HUES64 (cell line): ENCODE measurements around the gene EIF4E1B.

ENCODE experiments used
- H3K27ac ChIP-seq: 2 replicates; pipeline ENCODE4 v1.7.0; 2013; ENCODE audit warnings: low read depth, low read length, inconsistent platforms
- H3K27me3 ChIP-seq: 2 replicates; pipeline ENCODE4 v1.6.1; 2013; ENCODE audit warnings: mild to moderate bottlenecking, low read length; ENCODE audit not compliant: insufficient read depth
- H3K36me3 ChIP-seq: 2 replicates; pipeline ENCODE4 v1.6.1; 2013; ENCODE audit warnings: mild to moderate bottlenecking, low read length; ENCODE audit not compliant: insufficient read depth
- H3K4me1 ChIP-seq: 2 replicates; pipeline ENCODE4 v1.6.1; 2013; ENCODE audit warnings: mild to moderate bottlenecking, low read length, moderate library complexity; ENCODE audit not compliant: insufficient read depth
- H3K4me3 ChIP-seq: 2 replicates; pipeline ENCODE4 v1.5.1; 2013; ENCODE audit warnings: mild to moderate bottlenecking, low read length, moderate library complexity
- H3K9ac ChIP-seq: 2 replicates; pipeline ENCODE4 v1.6.1; 2013; ENCODE audit warnings: mild to moderate bottlenecking, low read depth, low read length
- H3K9me3 ChIP-seq: 2 replicates; pipeline ENCODE4 v1.6.1; 2013; ENCODE audit warnings: low read depth, low read length; ENCODE audit not compliant: insufficient read depth
- WGBS: fragments of 150-250, 120-280 bp; methylation state at CpG from one replicate; pipeline ENCODE4 v1.1.7; 2013; ENCODE audit warnings: missing lambda C conversion rate; 5-methylcytosine and 5-hydroxymethylcytosine counted together

The EIF4E1B gene

DNA sequence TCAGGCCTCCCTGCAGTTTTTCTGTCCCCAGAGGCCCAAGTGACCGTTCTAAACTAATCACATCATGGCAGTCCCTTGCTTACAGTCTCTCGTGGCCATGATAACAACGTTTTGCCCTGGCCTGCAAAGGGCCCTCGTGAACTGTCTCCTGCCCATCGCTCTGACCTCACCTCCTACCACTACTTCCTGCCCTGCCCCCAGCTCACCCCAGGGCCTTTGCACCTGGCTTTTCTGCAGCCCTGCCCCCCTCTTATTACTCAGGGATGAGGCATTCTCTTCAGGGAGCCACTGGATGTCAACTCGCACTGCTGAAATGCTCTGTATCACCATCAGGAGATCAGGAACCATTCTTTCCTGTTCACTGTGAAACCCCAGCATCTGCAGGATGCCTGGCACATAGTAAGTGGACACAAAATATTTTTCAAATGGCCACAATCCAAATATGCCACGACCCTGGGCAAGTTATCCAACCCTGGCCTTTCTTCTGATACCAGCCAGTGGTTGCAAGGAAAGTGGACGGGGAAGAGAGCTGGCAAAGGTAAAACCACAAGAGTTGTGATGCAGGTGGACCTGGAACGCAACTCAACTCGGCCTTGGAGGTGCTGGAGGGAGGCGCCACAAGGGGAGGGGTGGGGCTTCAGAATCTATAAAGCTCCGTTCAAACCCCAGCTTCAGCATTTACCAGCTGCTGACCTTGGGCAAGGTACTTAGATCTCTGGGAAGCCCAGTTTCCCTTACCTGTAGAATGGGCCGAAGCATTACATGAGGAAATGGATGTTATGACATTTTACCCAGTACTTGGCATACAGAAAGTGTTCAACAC lies 1.9 kb upstream of the EIF4E1B start:
- peak overlapping the region; percentile 77; the same call in 1 of the 2 replicates for H3K4me3 ChIP-seq
- H3K9me3 ChIP-seq, result no peaks in the 10 kb centered on the region
- H3K36me3 ChIP-seq, result no peaks in the 10 kb centered on the region
- WGBS, result 53% methylated on average over 13 of the region's 13 CpGs
- H3K4me1 ChIP-seq, result peaks cover 9% of the 10 kb centered on the region; the same call in 1 of the 2 replicates
- H3K9ac ChIP-seq, result no peak overlapping the region
- H3K27ac ChIP-seq, result no peak overlapping the region
- H3K27me3 ChIP-seq, result peaks cover 57% of the 10 kb centered on the region

- Histone ChIP-seq H3K36me3 (no peaks in the 10 kb centered on the region), H3K4me1 (peaks cover 17% of the 10 kb centered on the region), H3K27ac (no peak overlapping the region), H3K27me3 (peaks cover 64% of the 10 kb centered on the region), H3K4me3 (peak overlapping the region; percentile 77), H3K9ac (no peak overlapping the region; the same call in 1 of the 2 replicates), H3K9me3 (no peaks in the 10 kb centered on the region)
- WGBS, result 5% methylated on average over 34 of the region's 34 CpGs
These were observed 1.1 kb upstream of the EIF4E1B start for GRCh38 chr5:176629317-176629852.

DNA sequence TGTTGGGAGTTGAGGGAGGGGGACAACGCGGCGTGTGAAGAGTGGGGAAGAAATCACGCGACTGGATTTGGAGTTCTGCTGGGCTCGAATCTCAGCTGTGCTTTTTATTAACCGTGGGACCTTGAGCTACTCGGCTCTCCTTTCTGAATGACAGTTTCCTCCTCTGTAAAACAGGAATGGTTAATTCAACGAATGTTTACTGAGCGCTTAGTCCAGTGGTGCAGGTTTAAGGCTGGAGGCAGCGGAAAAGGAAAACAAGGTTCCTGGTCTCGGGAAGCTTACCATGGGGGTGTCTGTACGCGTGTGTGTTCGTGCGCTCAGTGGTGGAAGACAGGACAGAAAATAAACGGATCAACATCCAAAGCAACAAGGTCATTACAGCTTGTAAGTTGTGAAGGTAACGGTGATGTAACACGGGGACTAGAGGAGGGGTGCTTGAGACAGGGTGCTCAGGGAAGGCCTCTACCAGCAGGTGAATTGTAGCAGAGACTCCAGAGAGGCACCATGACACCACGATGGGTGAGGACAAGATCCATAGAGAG lies 277 bp downstream of the EIF4E1B start:
- WGBS, result 12% methylated on average over 20 of the region's 20 CpGs
- H3K27ac ChIP-seq, result no peak overlapping the region
- no peak overlapping the region for H3K9ac ChIP-seq
- peaks cover 64% of the 10 kb centered on the region for H3K27me3 ChIP-seq
- H3K4me1 ChIP-seq, result peaks cover 17% of the 10 kb centered on the region
- H3K36me3 ChIP-seq, result no peaks in the 10 kb centered on the region
- H3K9me3 ChIP-seq, result no peaks in the 10 kb centered on the region
- peak overlapping the region; percentile 77 for H3K4me3 ChIP-seq

DNA sequence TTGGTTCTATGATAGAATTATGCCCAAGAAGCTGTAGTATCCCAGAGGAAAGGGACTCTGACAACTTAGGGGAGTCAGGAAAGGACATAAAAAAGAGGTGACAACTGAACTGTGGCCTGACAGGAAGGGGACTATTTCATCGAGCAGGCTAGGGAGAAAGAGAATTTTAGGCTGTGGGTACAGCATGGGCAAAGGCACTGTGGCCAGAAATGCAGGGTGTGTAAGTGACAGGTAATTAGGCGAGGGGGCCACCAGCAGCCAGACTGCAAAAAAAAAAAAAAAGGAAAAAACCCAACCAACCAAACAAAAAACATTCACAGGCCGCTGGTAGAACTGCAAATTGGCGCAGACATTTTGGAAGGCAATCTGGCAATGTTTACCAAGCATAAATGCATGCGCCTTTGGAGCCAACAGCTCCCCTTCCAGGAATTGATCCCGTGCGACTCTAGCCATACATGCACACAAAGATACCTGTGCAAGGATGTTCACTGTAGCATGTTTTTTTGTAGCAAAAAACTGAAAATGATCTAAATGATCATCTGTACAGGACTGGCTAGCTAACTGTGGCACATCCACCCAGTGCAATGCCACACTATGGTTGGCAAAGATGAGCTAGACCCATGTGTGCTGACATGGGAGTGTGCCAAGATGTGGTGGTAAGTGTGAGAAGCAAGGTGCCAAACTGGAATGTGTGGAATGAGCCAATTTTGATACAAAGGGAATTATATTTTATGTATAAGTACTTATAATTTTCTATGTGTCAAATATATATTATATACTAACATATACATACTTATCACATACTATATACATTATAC lies 1.1 kb downstream of the EIF4E1B start:
- Histone ChIP-seq H3K36me3 (no peaks in the 10 kb centered on the region), H3K4me3 (no peak overlapping the region), H3K27me3 (peaks cover 63% of the 10 kb centered on the region), H3K9me3 (no peaks in the 10 kb centered on the region), H3K9ac (no peak overlapping the region), H3K4me1 (peaks cover 17% of the 10 kb centered on the region), H3K27ac (no peak overlapping the region)
- 88% methylated on average over 7 of the region's 7 CpGs for WGBS

DNA sequence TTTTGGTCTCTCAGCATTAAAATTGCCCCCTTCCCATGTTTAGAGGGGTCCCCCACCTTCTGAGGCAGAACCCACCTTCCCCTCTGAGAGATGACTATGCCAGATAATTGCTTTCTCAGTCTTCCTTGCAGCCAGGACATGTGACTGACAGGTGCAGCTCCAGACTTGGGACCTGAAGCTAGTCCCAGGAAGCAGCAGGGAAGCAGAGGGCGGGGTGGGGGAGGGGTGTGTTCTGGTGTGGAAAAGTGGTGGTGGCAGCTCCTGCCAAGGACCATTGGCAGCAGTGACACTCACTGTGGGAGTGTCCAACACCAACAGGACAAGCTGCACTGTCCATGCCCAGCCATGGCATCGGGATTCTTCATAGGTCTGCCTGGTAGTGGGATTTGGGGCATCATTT lies 2.3 kb downstream of the EIF4E1B start:
- H3K36me3 ChIP-seq, result no peaks in the 10 kb centered on the region
- peaks cover 17% of the 10 kb centered on the region for H3K4me1 ChIP-seq
- H3K9me3 ChIP-seq, result no peaks in the 10 kb centered on the region
- H3K27ac ChIP-seq, result no peak overlapping the region
- H3K27me3 ChIP-seq, result peaks cover 55% of the 10 kb centered on the region
- H3K9ac ChIP-seq, result no peak overlapping the region
- 92% methylated on average over 2 of the region's 2 CpGs for WGBS
- H3K4me3 ChIP-seq, result no peak overlapping the region

DNA sequence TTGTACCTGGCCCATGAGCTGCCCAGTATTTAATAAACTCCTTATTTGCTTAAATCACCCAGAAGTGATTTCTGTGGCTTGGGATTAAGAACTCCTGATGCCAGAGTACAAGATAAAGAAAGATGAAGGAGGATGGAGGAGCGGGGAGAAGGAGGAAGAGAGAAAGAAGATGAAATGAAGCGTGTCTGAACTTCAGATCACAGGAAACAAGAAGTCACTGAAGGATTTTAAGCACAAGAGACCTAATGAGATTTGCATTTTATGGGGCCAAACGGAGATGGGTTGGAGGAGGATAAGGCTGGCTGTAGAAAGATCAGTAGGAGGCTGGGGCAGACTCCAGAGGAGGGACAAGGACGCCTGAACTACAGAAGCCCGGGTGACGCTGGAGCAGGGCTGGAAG lies 3.1 kb downstream of the EIF4E1B start:
- Histone ChIP-seq H3K9ac (no peak overlapping the region), H3K4me1 (peaks cover 17% of the 10 kb centered on the region), H3K4me3 (no peak overlapping the region), H3K27ac (no peak overlapping the region), H3K9me3 (no peaks in the 10 kb centered on the region), H3K27me3 (peaks cover 47% of the 10 kb centered on the region), H3K36me3 (no peaks in the 10 kb centered on the region)
- 36% methylated on average over 6 of the region's 6 CpGs for WGBS

- no peak overlapping the region for H3K27ac ChIP-seq
- H3K36me3 ChIP-seq, result no peaks in the 10 kb centered on the region
- H3K4me3 ChIP-seq, result no peak overlapping the region
- no peak overlapping the region for H3K9ac ChIP-seq
- H3K9me3 ChIP-seq, result no peaks in the 10 kb centered on the region
- H3K27me3 ChIP-seq, result peaks cover 18% of the 10 kb centered on the region
- 69% methylated on average over 9 of the region's 9 CpGs for WGBS
- peaks cover 9% of the 10 kb centered on the region for H3K4me1 ChIP-seq
These were observed 6.0 kb downstream of the EIF4E1B start for GRCh38 chr5:176636426-176636825.

- Histone ChIP-seq H3K9me3 (no peaks in the 10 kb centered on the region), H3K36me3 (no peaks in the 10 kb centered on the region), H3K4me1 (peaks cover 9% of the 10 kb centered on the region), H3K4me3 (no peak overlapping the region), H3K27me3 (peaks cover 9% of the 10 kb centered on the region; the same call in 1 of the 2 replicates), H3K9ac (no peak overlapping the region), H3K27ac (no peak overlapping the region)
- whole genome bisulfite sequencing, result 43% methylated on average over 4 of the region's 4 CpGs
These were observed 7.1 kb downstream of the EIF4E1B start for GRCh38 chr5:176637556-176637955.

- H3K9me3 ChIP-seq, result no peaks in the 10 kb centered on the region
- H3K27me3 ChIP-seq, result peaks cover 9% of the 10 kb centered on the region; the same call in 1 of the 2 replicates
- no peak overlapping the region for H3K4me3 ChIP-seq
- no peak overlapping the region for H3K27ac ChIP-seq
- H3K36me3 ChIP-seq, result no peaks in the 10 kb centered on the region
- H3K9ac ChIP-seq, result no peak overlapping the region
- H3K4me1 ChIP-seq, result peaks cover 16% of the 10 kb centered on the region
- whole genome bisulfite sequencing, result 92% methylated on average over 3 of the region's 3 CpGs
These were observed 8.0 kb downstream of the EIF4E1B start for GRCh38 chr5:176638437-176638836.

DNA sequence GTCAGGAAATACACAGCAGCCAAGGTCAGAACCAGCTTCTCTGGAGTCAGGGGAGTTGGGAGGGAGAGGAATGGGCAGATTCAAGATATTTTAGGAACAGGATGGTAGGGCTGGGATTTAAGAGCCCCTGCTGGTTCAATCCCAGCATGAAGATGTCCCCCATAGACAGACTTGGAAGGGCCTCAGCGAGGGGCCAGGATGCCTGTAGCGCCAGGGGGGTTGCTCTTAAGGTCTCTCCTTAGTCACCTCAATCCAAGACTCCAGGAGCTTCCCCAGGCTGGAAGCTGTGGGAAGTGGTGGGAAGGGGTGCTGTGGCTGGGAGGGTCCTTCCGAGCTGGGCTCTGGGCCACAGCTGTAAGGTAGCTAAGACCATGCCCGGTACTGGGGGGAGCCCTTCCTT lies 8.7 kb downstream of the EIF4E1B start:
- Histone ChIP-seq H3K4me1 (peaks cover 12% of the 10 kb centered on the region), H3K9me3 (no peaks in the 10 kb centered on the region), H3K27me3 (0 out of 2 replicates have a peak, but pooled peaks cover 2% of the 10 kb centered on the region), H3K4me3 (no peak overlapping the region), H3K27ac (no peak overlapping the region), H3K9ac (no peak overlapping the region), H3K36me3 (no peaks in the 10 kb centered on the region)
- WGBS, result 66% methylated on average over 2 of the region's 4 CpGs

DNA sequence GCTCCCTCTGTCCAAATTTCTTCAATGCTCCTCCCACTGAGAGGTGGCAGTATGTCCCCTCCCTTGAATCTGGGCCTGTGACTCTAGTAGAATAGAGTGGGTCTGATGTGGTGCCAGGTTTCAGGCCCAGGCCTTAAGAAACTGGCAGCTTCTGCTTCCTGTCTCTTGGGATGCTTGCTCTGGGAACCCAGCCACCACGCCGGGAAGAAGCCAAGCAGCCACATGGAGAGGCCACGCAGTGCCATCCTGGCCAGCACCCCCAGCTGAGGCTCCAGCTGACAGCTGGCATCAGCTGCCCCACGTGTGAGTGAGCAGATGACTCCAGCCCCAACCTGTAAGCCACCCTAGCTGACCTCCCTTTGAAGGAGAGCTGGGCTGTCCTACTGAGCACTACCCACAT lies 9.5 kb downstream of the EIF4E1B start:
- Histone ChIP-seq H3K36me3 (no peaks in the 10 kb centered on the region), H3K27ac (no peak overlapping the region), H3K9me3 (no peaks in the 10 kb centered on the region), H3K4me3 (no peak overlapping the region), H3K9ac (no peak overlapping the region), H3K4me1 (peaks cover 14% of the 10 kb centered on the region), H3K27me3 (no peaks in the 10 kb centered on the region)
- WGBS, result 89% methylated on average over 4 of the region's 4 CpGs
